Upper lobe of left lung (tissue), 6 donors: ENCODE measurements around the gene MED1. TPM values are rescaled to one million over a fixed set of nuclear protein-coding genes. Genes with fewer than 3 reads are reported as not detected.
"Not testable (repeated sequence)": the region's sequence is repeated elsewhere in the genome, so short reads cannot be mapped to it uniquely, and the experiment has no call there.

Experiments
- ATAC-seq, 2 donors: fragments of 200-7000 bp; cut with Tn5 transposase; one replicate each; pipeline ENCODE4 v1.9.1; 2022; ENCODE audit warnings: mild to moderate bottlenecking in 2 of 2, moderate library complexity in 2 of 2; ENCODE audit not compliant: low FRiP score in 2 of 2
- DNase-seq, 2 donors: peaks; one replicate each; pipeline ENCODE4 v3.0.0-alpha.2; 2019 to 2020
- H3K27ac ChIP-seq, 4 donors: fragments of 200-600 bp; sonication (generic); one replicate each; pipeline ENCODE4 v1.5.1; 2016 to 2019
- H3K27me3 ChIP-seq, 4 donors: fragments of 200-600 bp; sonication (generic); one replicate each; pipeline ENCODE4 v1.5.1; 2017 to 2019
- H3K36me3 ChIP-seq, 4 donors: fragments of 200-600 bp; sonication (generic); one replicate each; pipeline ENCODE4 v1.5.1; 2016 to 2019
- H3K4me1 ChIP-seq, 4 donors: fragments of 200-600 bp; sonication (generic); one replicate each; pipeline ENCODE4 v1.5.1; 2018 to 2019
- H3K4me3 ChIP-seq, 4 donors: fragments of 200-600 bp; sonication (generic); one replicate each; pipeline ENCODE4 v1.5.1; 2017 to 2019; ENCODE audit warnings: mild to moderate bottlenecking in 2 of 4, moderate library complexity in 1 of 4
- H3K9me3 ChIP-seq, 4 donors: fragments of 200-600 bp; sonication (generic); one replicate each; pipeline ENCODE4 v1.5.1; 2018 to 2019
- CTCF ChIP-seq, 6 experiments: fragments of 450-650 bp in 4 of 6; fragments of 200-600 bp in 2 of 6; sonication (generic) in 2 of 6; IDR thresholded peaks; one replicate each; pipeline ENCODE4 v1.5.1; 2016 to 2019; ENCODE audit warnings: antibody characterized with exemption in 6 of 6
- EP300 ChIP-seq, 4 donors: sonication (generic); formaldehyde crosslinking; IDR thresholded peaks; one replicate each; pipeline ENCODE4 v1.5.1; 2017; ENCODE audit warnings: antibody characterized with exemption in 4 of 4, control low read depth in 2 of 4
- POLR2A ChIP-seq, 4 donors: fragments of 450-650 bp; IDR thresholded peaks; one replicate each; pipeline ENCODE4 v1.5.1; 2016 to 2017; ENCODE audit warnings: antibody characterized with exemption in 4 of 4, mild to moderate bottlenecking in 2 of 4
- POLR2AphosphoS5 ChIP-seq, 2 donors: sonication (generic); formaldehyde crosslinking; IDR thresholded peaks; one replicate each; pipeline ENCODE4 v1.5.1; 2017; ENCODE audit warnings: antibody characterized with exemption in 2 of 2
- WGBS, 2 donors: methylation state at CpG; one replicate each; pipeline ENCODE4 v1.1.5; 2017 to 2018; 5-methylcytosine and 5-hydroxymethylcytosine counted together
- total RNA-seq, 6 donors: library from RNA; depleted of rRNA in 4 of 6; stranded (reverse); fragments of >200 nt in 4 of 6; gene quantifications; one replicate each; pipeline versions ENCODE4 v1.1.0 to v1.2.1, GENCODE V29; 2016 to 2021
- donor health status: DM: no; HTN: no; CAD: no; lungs with moderate emphysema.
- donor health status: DM: no; HTN: yes; CAD: no; lungs with severe emphysema.

Gene MED1
- total RNA-seq, result 10 to 100 TPM; 12.8 to 33.1 (median 24.6) TPM

DNA sequence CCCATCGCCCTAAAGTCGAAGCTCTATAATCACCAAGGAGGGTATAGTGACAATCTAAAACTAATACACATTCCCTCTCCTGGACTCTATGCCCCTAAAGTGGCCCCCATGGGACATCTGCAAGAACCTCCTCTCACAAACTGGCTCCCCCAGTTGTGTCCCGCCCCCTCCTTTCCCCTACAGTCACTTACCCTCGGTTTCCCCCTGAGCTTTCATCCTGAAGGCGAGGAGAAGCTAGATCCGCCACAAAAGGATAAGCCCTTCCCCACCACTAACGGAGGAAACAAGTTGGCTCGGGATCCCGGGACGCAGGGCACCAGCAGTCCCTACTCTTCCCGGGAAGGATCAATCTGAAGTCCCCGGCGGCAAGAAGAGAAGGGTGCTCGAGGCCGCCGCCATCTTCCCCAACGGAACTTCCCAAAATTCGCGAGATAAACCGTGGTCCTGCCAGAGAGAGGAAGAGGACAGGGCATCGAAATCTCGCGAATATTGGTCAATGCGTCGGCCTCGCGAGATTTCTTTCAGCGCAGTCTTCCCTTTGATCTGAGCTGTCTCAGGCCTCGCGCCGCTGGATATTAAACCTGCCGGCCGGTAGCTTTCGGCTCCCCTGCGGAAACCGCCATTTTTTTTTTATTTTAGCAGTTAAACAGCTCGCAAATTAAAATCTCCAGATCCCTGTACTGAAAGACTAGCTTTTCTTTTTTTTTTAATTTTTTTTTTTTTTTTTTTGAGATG lies at the start of gene MED1:
Gene MED1, minus strand, starts transcription at position 417 of the 735 bp plus-strand sequence. Its CDS starts 201 bp downstream, at position 216.
- DNase-seq (peak in 1 of 2 donors; percentile 97), ATAC-seq (peak; percentile 94 to 96)
- H3K4me1 ChIP-seq, result peaks cover 7 to 17% (median 11%) of the 10 kb centered on the region in 4 donors
- peak within 1 kb of the TSS; percentile 54 to 84 (median 76) for H3K4me3 ChIP-seq
- no peaks in the 10 kb centered on the region for H3K27me3 ChIP-seq
- 1% methylated on average over 34 to 37 of the region's 37 CpGs for WGBS, 2 donors
- peaks cover 0 to 20% (median 11%) of the 10 kb centered on the region in 4 donors for H3K36me3 ChIP-seq
- H3K27ac ChIP-seq, result peak within 1 kb of the TSS; percentile 76 to 88 (median 82)
- no peaks in the 10 kb centered on the region for H3K9me3 ChIP-seq
- peak in 2 of 4 donors; percentile 30 to 77 for TF ChIP-seq POLR2A (IDR thresholded peaks at IDR 0.05)
- peak; percentile 48 to 76 for TF ChIP-seq POLR2AphosphoS5 (IDR thresholded peaks at IDR 0.05)
- TF ChIP-seq CTCF (IDR thresholded peaks at IDR 0.05), result no peak

DNA sequence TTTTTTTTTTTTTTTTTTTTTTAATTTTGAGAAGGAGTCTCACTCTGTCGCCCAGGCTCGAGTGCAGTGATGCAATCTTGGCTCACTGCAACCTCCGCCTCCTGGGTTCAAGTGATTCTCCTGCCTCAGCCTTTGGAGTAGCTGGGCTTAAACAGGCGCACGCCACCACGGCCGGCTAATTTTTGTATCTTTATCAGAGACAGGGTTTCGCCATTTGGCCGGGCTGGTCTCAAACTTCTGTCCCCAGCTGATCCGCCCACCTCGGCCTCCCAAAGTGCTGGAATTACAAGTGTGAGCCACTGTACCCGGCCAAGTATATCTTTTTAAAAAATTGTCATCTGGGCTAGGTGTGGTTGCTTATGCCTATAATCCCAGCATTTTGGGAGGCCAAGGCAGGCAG lies 45.9 kb upstream of the MED1 start:
- not testable (repeated sequence) for H3K27ac ChIP-seq, H3K4me3 ChIP-seq, H3K9me3 ChIP-seq, ATAC-seq, H3K4me1 ChIP-seq, H3K27me3 ChIP-seq
- 83 to 89% methylated on average over 12 of the region's 12 CpGs for WGBS, 2 donors
- DNase-seq, result peak in 1 of 2 donors; percentile 21
- H3K36me3 ChIP-seq, result peaks cover 43 to 94% (median 83%) of the 10 kb centered on the region in 4 donors

- Histone ChIP-seq H3K4me3 (no peak overlapping the region), H3K27me3 (no peaks in the 10 kb centered on the region), H3K9me3 (no peaks in the 10 kb centered on the region), H3K4me1 (no peaks in the 10 kb centered on the region), H3K36me3 (peaks cover 6 to 45% (median 21%) of the 10 kb centered on the region in 4 donors), H3K27ac (no peak overlapping the region)
- 93 to 97% methylated on average over 4 of the region's 4 CpGs for WGBS, 2 donors
- ATAC-seq (no peak), DNase-seq (no peak)
- TF ChIP-seq POLR2AphosphoS5 (IDR thresholded peaks at IDR 0.05) (no peak), CTCF (IDR thresholded peaks at IDR 0.05) (no peak), POLR2A (IDR thresholded peaks at IDR 0.05) (no peak), EP300 (IDR thresholded peaks at IDR 0.05) (no peak)
Observed at GRCh38 chr17:39487946-39488345, 36.9 kb upstream of the MED1 start.

DNA sequence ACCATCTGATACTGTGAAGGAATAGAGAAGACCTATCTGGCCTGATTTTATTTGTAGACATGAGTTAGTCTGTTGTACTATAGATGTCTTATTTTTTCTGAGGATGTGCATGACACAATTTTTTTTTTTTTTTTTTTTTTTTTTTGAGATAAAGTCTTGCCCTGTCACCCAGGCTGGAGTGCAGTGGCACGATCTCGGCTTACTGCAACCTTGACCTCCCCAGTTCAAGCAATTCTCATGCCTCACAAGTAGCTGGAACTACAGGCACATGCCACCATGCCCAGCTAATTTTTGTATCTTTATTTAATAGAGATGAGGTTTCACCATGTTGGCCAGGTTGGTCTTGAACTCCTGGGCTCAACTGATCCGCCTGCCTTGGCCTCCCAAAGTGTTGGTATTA lies 36.4 kb upstream of the MED1 start:
- not testable (repeated sequence) for H3K9me3 ChIP-seq, DNase-seq, H3K27ac ChIP-seq, H3K4me1 ChIP-seq, H3K27me3 ChIP-seq, H3K4me3 ChIP-seq, ATAC-seq
- peaks cover 3 to 41% (median 18%) of the 10 kb centered on the region in 4 donors for H3K36me3 ChIP-seq
- 83 to 93% methylated on average over 3 of the region's 3 CpGs for WGBS, 2 donors

DNA sequence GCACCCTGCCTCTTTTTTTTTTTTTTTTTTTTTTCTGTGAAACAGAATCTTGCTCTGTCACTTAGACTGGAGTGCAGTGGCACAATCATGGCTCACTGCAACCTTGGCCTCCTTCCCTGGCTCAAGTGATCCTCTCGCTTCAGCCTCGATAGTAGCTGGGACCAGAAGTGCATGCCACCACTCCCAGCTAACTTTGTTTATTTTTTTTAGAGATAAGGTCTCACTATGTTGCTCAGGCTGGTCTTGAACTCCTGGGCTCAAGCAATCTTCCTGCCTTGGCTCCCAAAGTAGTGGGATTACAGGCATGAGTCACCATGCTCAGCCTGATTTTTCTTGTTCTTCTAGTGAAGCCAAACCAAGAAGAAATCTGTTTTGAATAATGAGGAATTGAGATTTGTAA lies 35.2 kb upstream of the MED1 start:
- 65 to 68% methylated on average over 2 of the region's 2 CpGs for WGBS, 2 donors
- H3K36me3 ChIP-seq, result peaks cover 0 to 31% (median 12%) of the 10 kb centered on the region in 4 donors
- no peak overlapping the region for H3K4me3 ChIP-seq
- H3K27me3 ChIP-seq, result no peaks in the 10 kb centered on the region
- H3K9me3 ChIP-seq, result no peaks in the 10 kb centered on the region
- DNase-seq (peak in 1 of 2 donors; percentile 36), ATAC-seq (no peak)
- H3K27ac ChIP-seq, result peak overlapping the region in 1 of 4 donors; percentile 4
- no peaks in the 10 kb centered on the region for H3K4me1 ChIP-seq
- no peak for TF ChIP-seq EP300 (IDR thresholded peaks at IDR 0.05)
- TF ChIP-seq POLR2AphosphoS5 (IDR thresholded peaks at IDR 0.05), result no peak
- TF ChIP-seq POLR2A (IDR thresholded peaks at IDR 0.05), result no peak
- TF ChIP-seq CTCF (IDR thresholded peaks at IDR 0.05), result no peak

DNA sequence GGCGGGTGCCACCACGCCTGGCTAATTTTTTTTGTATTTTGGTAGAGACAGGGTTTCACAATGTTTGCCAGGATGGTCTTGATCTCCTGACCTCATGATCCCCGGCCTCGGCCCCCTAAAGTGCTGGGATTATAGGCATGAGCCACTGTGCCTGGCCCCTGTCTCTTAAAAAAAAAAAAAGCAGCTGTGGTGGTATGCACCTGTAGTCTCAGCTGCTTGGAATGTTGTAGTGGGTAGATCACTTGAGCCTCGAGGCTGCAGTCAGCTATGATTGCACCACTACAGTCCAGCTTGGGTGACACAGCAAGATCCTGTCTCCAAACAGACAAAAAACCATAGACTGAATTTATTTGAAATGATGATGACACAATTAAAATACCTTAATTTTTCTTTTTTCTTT lies 34.5 kb upstream of the MED1 start:
- no peaks in the 10 kb centered on the region for H3K27me3 ChIP-seq
- DNase-seq (peak in 1 of 2 donors; percentile 66), ATAC-seq (peak in 1 of 2 donors; percentile 74)
- no peak overlapping the region for H3K27ac ChIP-seq
- H3K4me1 ChIP-seq, result no peaks in the 10 kb centered on the region
- H3K9me3 ChIP-seq, result no peaks in the 10 kb centered on the region
- peaks cover 0 to 29% (median 12%) of the 10 kb centered on the region in 4 donors for H3K36me3 ChIP-seq
- TF ChIP-seq EP300 (IDR thresholded peaks at IDR 0.05), result no peak
- TF ChIP-seq POLR2AphosphoS5 (IDR thresholded peaks at IDR 0.05), result no peak
- TF ChIP-seq POLR2A (IDR thresholded peaks at IDR 0.05), result no peak
- no peak for TF ChIP-seq CTCF (IDR thresholded peaks at IDR 0.05)
- H3K4me3 ChIP-seq, result no peak overlapping the region
- 78 to 89% methylated on average over 4 to 5 of the region's 5 CpGs for WGBS, 2 donors
